UCSD-AML1 (cell line): ENCODE data around the gene DTD1.
A peak's percentile ranks its signal among the peaks of the same experiment; 100 is the strongest.

ENCODE experiments used
- DNase-seq: peaks from one replicate; lab custom pipeline; 2025; ENCODE audit not compliant: unreplicated experiment; lab: John Stamatoyannopoulos, UW

The DTD1 gene

DNA sequence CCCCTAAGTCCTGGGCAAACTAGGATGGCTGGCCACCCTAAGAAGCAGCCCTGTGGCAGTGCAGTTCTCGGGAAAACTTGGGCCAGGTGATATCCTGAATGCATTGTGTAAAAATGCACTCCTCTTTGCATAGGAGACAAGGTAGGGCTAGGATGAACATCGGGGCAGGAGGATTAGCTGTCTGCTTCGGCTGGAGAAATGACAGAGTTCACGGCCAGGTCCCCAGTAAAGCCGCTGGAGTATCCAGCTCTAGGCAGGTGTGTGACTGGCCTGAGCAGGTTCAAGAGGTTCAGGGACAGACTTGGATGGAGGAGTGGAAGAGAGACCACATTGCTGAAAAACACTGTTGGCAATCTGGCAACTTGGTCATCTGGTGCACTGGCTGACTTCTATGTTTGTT lies 26.4 kb downstream of the DTD1 start:
- DNase-seq = no peak

GRCh38 chr20:18615020-18615650 lies 27.3 kb downstream of the DTD1 start:
- DNase-seq = no peak

DNA sequence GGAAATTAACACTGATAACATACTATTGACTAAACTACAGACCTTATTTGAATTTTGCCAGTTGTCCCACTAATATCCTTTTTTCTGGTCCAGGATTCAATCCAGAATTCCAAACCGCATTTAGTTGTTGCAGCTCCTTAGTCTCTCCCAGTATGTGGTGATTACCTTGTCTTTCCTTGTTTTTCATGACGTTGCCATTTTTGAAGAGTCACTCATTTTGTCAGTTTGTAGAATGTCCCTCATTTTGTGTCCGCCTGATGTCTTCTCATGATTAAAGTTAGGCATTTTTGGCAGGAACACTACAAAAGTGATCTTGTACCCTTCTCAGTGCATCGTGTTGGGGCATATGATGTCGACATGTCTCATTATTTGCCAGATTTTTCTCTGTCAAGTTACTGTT lies 33.1 kb downstream of the DTD1 start:
- DNase-seq = no peak

DNA sequence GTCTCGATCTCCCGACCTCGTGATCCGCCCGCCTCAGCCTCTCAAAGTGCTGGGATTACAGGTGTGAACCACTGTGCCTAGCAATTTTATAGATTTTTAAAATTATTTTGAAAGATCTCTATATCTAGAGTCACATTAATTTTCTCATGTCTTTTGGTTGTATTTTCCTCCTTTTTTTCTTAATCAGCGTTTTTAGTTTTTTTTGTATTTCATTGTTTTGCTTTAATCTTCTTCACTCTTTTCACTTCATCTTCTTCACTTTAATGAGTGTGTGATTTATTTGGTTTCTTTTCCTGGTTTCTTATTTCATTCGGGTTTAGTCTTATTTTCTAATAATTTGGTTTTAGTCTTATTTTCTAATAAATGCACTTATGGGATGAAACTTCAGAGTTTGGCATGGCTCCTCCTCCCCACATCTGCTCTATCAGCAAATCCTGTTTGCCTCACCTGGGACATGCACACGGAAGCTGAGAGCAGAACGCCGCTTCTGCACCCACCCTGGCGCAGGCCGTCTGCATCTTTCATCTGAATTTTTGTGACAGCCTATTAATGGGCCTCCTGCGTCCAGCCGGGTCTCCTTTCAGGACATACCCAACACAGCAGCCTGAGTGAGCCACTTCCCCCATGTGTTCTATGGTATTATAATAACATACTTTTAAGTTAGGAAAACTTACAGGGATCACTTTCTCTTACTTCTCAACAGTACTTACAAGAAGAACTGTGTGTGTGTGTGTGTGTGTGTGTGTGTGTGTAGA lies 35.5 kb downstream of the DTD1 start:
- no peak for DNase-seq

- DNase-seq = peak; percentile 21
Observed at GRCh38 chr20:18624948-18625347, 37.1 kb downstream of the DTD1 start.

DNA sequence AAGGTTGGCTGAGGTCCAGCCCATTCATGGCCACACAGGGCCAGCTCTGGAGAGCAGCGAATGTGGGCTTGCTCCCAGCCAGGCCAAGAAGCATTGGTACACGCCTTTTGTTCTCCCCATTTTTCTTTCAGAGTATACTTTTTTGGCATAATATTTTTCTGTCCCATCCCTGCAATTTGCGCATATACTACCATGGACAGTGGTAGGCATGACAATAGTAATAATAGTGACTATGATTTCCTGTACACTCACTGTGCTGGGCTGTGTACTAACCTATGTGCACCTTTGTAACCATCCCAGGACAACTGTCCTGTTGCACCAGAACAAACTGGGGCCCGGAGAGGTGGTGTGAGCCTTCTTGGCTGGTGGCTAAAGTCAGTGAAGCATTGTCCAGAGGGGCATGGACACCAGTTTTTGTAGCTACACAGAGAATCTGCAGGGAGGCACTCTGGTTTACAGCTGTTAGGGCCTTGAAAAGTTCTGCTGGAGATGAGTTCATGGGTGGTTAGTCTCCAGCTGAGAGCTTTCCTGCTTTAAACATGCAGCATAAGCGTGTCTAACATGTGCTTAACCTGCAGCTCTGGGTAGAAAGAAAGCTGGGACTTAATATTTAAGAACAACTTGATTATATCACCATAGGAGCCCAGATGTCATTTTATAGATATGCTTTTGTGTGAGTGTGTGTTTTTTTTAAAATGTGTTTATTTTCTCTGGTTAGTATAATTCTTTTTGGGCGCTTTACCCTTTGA lies 38.2 kb downstream of the DTD1 start:
- no peak for DNase-seq

DNA sequence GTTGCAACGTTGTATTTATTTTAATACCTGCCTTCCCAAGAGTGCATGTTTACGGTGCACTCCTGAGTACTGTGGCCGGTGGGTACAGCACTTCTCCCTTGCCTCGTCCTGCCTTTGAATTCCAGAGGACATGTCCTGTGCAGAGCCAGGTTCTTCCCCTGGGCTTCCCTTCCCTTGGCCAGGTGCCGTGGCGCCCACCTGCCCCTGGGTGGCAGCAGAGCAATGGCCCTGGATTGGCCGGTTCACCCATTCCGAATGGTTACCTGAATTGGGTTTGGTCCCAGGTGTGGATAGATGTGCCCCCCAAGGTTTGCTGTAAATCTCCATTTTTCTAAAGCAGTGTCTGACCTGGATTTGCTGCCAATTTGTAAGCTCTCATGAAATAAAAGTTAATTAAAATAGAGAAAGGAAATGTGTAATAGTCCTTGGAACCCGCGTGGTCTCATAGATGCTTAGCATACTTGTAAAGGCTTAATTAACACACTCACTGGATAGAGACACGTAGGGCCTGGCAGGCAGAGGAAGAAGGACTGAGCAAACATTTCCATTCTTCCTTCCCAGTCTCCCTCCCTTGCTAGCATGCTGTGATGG lies 40.6 kb downstream of the DTD1 start:
- DNase-seq = no peak

DNA sequence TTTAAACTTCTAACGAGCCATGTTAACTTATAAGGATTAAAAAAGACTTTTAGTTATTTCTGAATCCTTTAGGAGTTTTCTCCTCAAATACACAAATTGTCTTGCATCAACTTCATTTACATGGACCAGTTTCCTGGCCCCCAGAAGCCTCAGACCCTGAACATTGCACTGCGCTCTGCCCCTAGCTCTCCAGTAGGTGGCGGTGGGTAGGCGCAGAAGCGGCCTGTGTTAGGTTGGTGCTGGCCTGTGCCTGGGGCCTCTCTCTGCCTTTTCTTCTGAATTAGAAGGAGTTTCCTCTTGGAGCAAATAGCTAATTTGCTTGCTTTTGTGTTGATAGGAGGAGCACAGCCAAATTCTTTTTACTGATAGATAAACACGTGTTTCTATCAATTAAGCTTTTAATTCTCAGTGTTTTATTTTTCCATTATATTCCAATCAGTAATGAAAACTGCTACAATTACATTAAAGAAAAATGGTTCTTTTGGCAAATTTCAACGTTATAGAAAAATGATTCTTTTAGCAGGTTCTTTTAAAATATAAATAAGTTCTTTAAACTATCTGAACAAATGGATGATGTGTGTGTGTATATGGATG lies 44.4 kb downstream of the DTD1 start:
- DNase-seq = peak; percentile 53

DNA sequence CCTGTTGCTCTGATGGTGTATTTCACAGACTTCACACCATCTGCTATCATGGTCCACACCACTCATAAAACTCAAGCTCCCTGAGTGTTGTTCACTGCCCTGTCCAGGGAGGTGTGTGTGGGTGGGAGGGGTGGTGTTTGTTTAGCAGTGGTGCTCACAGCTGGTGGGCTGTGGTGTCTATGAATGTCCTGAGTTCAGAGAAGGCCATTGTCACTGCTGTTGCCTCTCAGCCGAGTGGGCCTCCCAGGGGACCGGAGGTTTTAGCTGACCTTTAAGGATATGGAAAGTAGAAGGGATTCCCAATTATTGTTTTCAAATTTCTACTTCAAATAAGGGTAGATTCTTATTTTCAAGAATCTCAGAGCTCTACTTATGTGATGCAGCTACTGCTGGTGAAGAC lies 45.6 kb downstream of the DTD1 start:
- no peak for DNase-seq

- DNase-seq = no peak
Observed at GRCh38 chr20:18634501-18634900, 46.6 kb downstream of the DTD1 start.

GRCh38 chr20:18635380-18635779 lies 47.5 kb downstream of the DTD1 start:
- DNase-seq = no peak

DNA sequence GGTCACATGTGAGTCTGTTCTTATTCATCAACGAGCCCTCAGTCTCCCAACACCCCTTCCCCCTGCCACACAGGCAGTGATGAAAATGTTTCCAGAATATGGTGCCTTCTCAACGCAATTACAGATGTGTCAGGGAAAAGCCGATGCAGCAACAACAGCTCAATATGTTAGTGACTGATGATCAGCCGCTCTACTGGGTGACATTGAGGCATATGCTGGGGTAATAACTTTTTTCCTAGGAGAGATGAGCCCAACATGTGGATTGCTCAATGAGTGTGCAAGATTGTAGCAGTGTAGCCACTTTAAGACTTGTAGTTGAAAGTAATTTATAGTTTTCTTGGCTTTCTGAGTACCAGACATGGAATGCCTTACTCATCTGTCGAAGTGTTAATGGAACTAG lies 49.4 kb downstream of the DTD1 start:
- DNase-seq = no peak

- DNase-seq = no peak
Observed at GRCh38 chr20:18638768-18639167, 50.9 kb downstream of the DTD1 start.

- DNase-seq = peak; percentile 24
Observed at GRCh38 chr20:18639501-18639979, 51.7 kb downstream of the DTD1 start.

DNA sequence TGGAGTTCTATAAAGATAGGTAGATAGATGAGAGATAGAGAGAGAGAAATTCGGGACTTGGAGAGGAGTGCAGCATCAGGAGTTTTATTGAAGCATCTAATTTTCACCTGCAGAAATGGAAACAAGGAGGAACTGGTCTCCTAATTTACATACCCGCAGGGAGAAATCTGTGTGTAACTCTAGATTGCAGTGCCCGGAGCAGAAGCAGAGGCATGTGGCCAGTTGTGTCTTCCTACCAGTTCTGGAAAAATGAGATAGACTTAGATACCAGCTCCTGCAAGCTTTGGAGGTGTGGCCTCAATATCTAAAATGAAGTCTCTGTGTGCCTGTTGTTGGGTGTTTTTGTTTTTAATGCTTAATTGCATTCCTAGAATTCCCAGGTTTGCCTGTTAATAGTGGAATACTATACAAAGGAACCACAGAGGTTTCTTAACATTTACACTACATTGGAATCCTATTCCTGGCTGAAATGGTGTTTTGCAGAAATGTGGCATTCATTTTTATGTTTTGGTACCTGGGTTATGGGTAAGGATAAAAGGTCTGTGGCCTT lies 57.4 kb downstream of the DTD1 start:
- no peak for DNase-seq

- DNase-seq = no peak
Observed at GRCh38 chr20:18645851-18646250, 58.0 kb downstream of the DTD1 start.

GRCh38 chr20:18647777-18648176 lies 59.9 kb downstream of the DTD1 start:
- DNase-seq = no peak

DNA sequence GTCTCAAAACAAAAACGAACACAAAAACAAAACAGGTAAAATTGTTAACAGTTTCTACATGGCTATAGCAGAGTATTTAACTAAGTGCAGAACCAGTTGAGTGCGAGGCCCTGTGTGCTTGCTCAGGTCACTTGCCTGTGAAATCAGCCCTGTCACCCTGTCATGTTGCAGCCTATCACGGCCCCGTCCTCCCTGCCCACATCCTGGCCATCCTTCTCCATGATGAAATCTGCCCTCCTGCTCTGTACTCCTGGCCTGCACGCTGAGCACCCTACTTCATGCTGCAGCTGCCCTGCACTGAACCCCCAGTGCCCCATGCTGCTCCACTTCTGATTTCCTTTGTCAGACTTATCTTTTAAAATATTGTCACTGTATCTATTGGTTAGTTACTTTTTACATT lies 62.4 kb downstream of the DTD1 start:
- peak; percentile 25 for DNase-seq

DNA sequence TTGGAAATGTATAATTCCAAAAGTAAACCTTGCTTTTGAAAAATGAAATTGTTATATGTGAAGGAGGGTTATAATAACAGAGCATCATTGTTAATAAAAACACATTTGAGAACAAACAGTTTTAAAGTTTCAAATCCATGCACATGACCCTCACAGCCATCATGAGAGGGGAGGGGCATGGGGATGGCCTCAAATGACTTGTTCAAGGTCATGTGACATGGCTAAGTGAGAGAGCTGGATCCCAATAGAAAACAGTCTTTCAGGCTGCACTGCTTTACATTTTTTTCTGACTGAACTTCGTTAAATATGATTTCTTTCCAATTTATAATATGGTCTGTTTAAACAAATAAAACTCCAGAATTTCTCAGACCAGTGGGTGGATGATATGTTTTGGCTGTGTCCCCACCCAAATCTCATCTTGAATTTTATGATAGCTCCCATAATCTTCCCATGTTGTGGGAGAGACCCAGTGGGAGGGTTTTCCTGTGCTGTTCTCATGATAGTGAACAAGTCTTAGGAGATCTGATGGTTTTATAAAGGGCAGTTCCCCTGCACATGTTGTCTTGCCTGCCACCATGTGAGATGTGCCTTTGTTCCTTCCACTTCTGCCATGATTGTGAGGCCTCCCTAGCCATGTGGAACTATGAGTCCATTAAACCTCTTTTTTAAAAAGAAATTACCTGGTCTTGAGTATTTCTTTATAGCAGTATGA lies 66.0 kb downstream of the DTD1 start:
- no peak for DNase-seq

GRCh38 chr20:18654448-18654773 lies 66.6 kb downstream of the DTD1 start:
- no peak for DNase-seq
